Measurements from ENCODE around the gene LRP1B.

Gene LRP1B

DNA sequence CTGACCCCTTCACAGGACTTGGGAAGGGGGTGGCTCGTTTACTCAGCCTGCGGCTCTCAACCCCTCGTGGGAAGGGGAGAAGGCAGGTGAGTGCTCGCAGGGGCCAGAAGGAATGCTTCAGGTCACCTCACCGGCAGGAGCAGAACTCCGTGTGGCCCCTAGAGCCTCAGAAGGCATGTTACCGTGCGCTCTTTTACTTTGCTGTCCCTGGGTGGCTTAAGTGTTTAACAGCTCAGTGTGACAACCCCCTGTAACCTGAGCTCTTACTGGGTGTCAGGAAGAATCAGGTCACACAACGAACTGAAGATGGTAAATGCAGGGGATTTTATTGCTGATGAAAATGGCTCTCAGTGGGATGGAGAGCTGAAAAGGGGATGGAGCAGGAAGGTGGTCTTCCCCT lies 1235.4 kb downstream of the LRP1B start:
- no peak overlapping the region for H3K27ac ChIP-seq
- TF ChIP-seq, protein P1, sequence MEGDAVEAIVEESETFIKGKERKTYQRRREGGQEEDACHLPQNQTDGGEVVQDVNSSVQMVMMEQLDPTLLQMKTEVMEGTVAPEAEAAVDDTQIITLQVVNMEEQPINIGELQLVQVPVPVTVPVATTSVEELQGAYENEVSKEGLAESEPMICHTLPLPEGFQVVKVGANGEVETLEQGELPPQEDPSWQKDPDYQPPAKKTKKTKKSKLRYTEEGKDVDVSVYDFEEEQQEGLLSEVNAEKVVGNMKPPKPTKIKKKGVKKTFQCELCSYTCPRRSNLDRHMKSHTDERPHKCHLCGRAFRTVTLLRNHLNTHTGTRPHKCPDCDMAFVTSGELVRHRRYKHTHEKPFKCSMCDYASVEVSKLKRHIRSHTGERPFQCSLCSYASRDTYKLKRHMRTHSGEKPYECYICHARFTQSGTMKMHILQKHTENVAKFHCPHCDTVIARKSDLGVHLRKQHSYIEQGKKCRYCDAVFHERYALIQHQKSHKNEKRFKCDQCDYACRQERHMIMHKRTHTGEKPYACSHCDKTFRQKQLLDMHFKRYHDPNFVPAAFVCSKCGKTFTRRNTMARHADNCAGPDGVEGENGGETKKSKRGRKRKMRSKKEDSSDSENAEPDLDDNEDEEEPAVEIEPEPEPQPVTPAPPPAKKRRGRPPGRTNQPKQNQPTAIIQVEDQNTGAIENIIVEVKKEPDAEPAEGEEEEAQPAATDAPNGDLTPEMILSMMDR (conservative IDR thresholded peaks at IDR 0.05) = no peak

DNA sequence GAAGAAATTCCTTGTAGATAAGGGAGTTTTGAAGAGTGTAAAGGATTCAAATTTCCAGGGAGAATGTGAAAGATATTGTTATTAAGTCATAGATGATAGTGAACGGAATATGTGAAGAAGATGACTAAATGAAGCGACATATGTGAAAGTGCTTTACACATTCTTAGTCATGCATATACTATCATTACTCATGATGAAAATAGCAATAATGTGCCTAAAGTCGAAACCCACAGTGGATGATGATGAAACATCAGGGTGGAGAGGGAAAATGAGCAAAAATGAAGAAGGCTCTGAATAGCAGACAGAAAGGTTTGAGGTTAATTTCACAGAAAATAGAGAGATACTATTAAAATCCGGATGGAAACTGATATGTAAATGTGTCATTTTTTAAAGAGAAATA lies 1237.1 kb downstream of the LRP1B start:
- H3K27ac ChIP-seq = no peak overlapping the region
- TF ChIP-seq, protein P1 (conservative IDR thresholded peaks at IDR 0.05) = no peak

DNA sequence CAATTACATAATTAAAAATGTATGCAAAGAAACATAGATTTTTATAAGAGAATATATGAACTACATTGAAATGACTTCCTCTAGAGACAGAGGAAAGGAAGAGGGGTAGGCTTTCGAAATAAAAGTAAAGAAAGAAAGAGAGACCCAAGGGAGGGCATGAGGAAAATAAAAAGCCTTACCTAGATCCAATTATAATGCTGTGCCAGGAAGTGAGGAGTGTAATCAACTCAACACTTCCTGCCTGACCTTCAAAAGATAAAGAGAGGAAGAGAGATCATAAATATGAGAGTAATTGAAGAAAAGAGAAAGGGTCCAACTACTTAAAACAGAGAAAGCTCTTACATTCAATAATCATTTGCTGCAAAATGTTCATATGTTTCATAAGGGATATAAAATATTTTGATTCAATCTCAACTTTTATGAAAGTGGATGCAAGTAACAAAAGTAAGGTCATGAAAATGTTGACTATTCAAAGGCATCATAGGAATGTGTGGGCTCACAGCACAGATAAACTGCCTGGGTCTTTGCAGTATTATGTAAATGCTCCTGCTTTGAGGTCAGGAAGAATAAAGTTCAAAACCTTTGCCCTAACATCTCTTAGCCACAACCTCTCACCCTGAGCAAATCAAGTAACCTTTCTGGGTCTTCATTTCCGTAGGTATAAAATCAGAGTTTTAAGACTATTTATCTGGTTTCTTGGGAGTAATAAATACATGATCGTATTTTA lies 1237.7 kb downstream of the LRP1B start:
- no peak overlapping the region for H3K27ac ChIP-seq
- TF ChIP-seq, protein P1 (conservative IDR thresholded peaks at IDR 0.05) = no peak

DNA sequence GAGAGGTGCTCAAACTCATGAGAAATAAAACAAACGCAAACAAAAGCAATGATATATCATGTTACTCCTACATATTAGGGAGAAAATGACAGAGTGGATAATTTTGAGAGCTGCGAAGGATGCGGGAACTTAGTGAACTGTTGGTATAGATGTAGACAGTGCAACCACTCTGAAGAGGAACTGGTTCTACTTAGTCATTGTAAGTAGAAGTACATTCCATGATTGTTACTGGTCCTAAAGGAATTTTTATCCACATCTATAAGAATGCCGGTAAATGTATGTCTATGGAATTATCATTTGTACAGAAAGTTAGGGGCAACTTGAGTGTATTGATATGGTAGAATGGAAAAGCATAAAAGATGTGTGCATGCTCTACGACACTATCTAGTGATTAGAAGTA lies 1238.4 kb downstream of the LRP1B start:
- H3K27ac ChIP-seq = no peak overlapping the region
- TF ChIP-seq, protein P1 (conservative IDR thresholded peaks at IDR 0.05) = no peak

DNA sequence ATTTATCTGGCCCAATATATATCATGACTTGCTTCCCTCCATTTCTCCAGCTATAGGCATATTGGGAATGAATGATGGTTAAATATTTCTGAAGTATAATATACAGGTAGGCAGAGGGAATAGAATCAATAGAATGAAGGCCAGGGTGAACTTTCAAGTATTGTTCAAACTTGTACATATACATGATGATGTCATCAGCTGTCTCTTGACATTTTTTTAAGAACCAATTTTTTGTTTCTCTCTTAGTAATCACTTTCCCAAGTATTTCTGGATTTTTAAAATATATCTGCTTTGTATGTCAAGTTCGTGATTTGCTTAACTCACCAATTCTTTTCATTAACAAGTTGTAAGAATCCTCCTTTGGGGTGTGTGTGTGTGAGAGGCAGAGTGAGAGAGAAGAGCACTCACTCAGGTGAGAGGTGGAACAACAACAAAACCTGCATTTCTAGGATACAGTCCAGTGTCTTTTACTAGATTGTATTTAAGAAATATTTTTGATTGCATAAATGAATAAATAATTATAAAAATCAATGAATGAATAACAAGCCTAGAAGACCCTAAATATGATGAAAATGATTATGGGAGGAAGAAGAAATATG lies 1239.1 kb downstream of the LRP1B start:
- H3K27ac ChIP-seq = no peak overlapping the region
- TF ChIP-seq, protein P1 (conservative IDR thresholded peaks at IDR 0.05) = peak; percentile 63

DNA sequence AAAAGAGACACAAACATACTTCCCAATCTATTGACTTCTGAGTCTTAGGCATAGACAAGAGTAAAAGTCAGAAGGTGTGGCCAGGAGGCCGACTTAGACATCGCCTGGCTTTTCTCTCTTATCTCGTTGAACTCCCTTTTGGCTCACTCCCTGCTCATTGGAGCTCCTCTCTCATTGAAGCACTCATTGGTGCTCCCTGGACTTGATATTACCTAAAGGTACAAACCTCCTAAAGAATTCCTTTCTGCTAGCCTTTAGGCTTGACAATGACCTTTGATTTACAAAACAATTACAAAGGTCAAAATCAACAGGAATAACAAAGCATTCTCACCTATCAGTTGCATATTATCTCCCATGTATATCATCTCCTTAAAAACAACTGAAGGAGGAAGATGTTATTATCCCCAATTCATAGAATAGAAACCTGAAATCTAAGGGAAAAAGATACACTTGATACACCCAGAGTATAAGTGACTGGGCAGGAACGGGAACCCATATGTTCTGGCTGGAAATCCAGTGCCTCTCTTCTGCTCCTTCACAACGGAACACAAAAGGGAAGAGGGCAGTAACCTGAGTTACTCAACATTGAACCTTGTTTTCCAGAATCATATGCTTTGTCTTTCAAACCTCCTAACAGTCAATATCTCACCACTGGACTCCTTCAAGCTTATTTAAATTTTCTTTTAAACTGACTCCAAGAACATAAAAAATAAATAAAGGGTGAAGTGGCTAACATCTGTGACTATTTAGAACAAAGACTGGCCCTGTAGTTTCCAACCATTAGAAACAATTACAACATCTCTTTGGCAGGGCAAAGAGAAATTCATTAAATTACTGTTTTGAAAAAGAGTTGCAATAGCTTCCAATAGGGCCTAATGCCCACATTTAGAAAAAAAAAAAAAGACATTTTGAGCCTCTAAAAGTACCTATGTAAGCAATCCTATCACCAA lies 1247.9 kb downstream of the LRP1B start:
- TF ChIP-seq, protein P1 (conservative IDR thresholded peaks at IDR 0.05) = no peak
- H3K27ac ChIP-seq = no peak overlapping the region

DNA sequence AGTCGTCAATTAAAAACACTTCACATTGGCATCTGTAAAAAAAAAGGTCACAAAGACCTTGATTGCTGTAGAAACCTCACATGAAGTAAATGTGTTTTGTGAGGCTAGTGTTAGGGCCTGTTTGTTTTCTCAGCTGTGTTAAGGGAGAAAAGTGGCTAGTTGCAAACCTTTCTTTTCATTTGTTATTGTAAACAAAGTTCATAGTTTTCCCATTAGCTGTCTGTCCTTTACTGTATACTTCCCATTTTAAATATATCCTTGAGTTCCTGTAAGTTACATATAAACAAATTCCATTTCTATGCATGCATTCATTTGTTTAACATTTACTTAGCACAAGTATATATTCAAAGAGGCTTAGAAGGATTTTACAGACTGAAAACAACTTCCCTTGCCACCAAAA lies 1250.2 kb downstream of the LRP1B start:
- no peak overlapping the region for H3K27ac ChIP-seq

More for the DNA sequence above, 1250.2 kb downstream of the LRP1B start:
- TF ChIP-seq, protein P1 (conservative IDR thresholded peaks at IDR 0.05) = no peak
